D721Med (cell line): ENCODE results near the gene RECK.

Experiments used
- DNase-seq: peaks from one replicate; pipeline ENCODE4 v3.0.0; 2011; ENCODE audit warnings: low spot score; ENCODE audit not compliant: insufficient read length
- FAIRE-seq: peaks from 2 replicates; lab custom pipeline; 2011; peaks lifted over from hg19 to GRCh38; lab: Jason Lieb, UNC
- CTCF ChIP-seq: IDR thresholded peaks from 2 replicates; pipeline ENCODE4 v1.5.1; 2012; ENCODE audit warnings: mild to moderate bottlenecking, control low read depth; ENCODE audit not compliant: insufficient read depth; ENCODE audit errors: missing control alignments

Gene RECK

GRCh38 chr9:36170531-36170930, 133.8 kb downstream of the RECK start:
- no peak for DNase-seq
- no peak for TF ChIP-seq CTCF
- FAIRE-seq, result no peak

- FAIRE-seq, result no peak
These were observed 137.1 kb downstream of the RECK start for GRCh38 chr9:36173861-36174260.

More at GRCh38 chr9:36173861-36174260, 137.1 kb downstream of the RECK start:
- no peak for DNase-seq
- no peak for TF ChIP-seq CTCF
